HCT116 (cell line): ENCODE results near the gene DGKG. TPM values are rescaled to one million over a fixed set of nuclear protein-coding genes. Genes with fewer than 3 reads are reported as not detected.

Source experiments
- ATAC-seq: fragments of 200-7000 bp; cut with Tn5 transposase; 2 replicates; pipeline ENCODE4 v1.9.1; 2020; ENCODE audit warnings: mild to moderate bottlenecking, moderate library complexity
- BruUV-seq: library from RNA; stranded (reverse); fragments of 400-500 nt; replicated peaks from 2 replicates; lab custom pipeline; 2021; lab: Mats Ljungman, UMichigan
- CTCF ChIA-PET: fragments of 300-600 bp; sonication (Branson Sonifier 250); formaldehyde crosslinking; loops from one replicate; lab custom pipeline; 2021; ENCODE audit warnings: antibody characterized with exemption; lab: Charles Lee
- POLR2A ChIA-PET: fragments of 300-600, 350-600 bp; sonication (Branson Sonifier 250); formaldehyde crosslinking; loops from one replicate; lab custom pipeline; 2021; ENCODE audit warnings: antibody characterized with exemption; lab: Charles Lee
- RAD21 ChIA-PET, 2 experiments: fragments of 300-600 bp; sonication (Branson Sonifier 250); formaldehyde crosslinking; loops; one replicate each; lab custom pipeline; 2023; ENCODE audit warnings: low total read pairs in 2 of 2; ENCODE audit not compliant: uncharacterized antibody in 2 of 2, unreplicated experiment in 2 of 2, low non-redundant PET in 1 of 2; lab: Charles Lee
- DNase-seq: peaks from one replicate; pipeline ENCODE4 v3.0.0-alpha.2; 2010; ENCODE audit warnings: low read depth, low spot score
- H2AFZ ChIP-seq: fragments of 200-600 bp; shearing (Covaris generic), sonication (generic); 2 replicates; pipeline ENCODE4 v1.6.1; 2017; ENCODE audit warnings: low read depth, mixed run types, mixed read lengths, antibody characterized with exemption, low read length; ENCODE audit not compliant: poor library complexity, severe bottlenecking
- H3K27ac ChIP-seq: 2 replicates; pipeline ENCODE4 v1.5.1; 2012; ENCODE audit warnings: low read depth, low read length
- H3K27me3 ChIP-seq: fragments of 200-600 bp; sonication (generic); 2 replicates; pipeline ENCODE4 v1.6.1; 2016; ENCODE audit warnings: mixed run types, low read length, mixed read lengths; ENCODE audit not compliant: insufficient read depth
- H3K36me3 ChIP-seq, 2 experiments: fragments of 200-500 bp in 1 of 2; fragments of 200-600 bp in 1 of 2; sonication (Bioruptor generic) in 1 of 2; sonication (generic) in 1 of 2; 2 replicates each; pipeline versions ENCODE4 v1.5.1 to v1.6.1; 2014 to 2016; ENCODE audit warnings: low read length in 2 of 2, inconsistent platforms in 1 of 2, mixed read lengths in 1 of 2, mixed run types in 1 of 2; ENCODE audit not compliant: insufficient read depth in 2 of 2, control insufficient read depth in 1 of 2
- H3K4me1 ChIP-seq, 2 experiments: fragments of 200-600 bp in 1 of 2; sonication (generic) in 1 of 2; 2 replicates each; pipeline versions ENCODE4 v1.5.1 to v1.6.1; 2012 to 2017; ENCODE audit warnings: low read length in 2 of 2, inconsistent platforms in 1 of 2, mild to moderate bottlenecking in 1 of 2, mixed read lengths in 1 of 2, mixed run types in 1 of 2, moderate library complexity in 1 of 2; ENCODE audit not compliant: insufficient read depth in 2 of 2, control insufficient read depth in 1 of 2
- H3K4me2 ChIP-seq: fragments of 200-600 bp; sonication (generic); 2 replicates; pipeline ENCODE4 v1.6.1; 2017; ENCODE audit warnings: mixed run types, low read length, mixed read lengths
- H3K4me3 ChIP-seq, 2 experiments: fragments of 200-600 bp in 1 of 2; sonication (generic) in 1 of 2; replicated peaks in 1 of 2; 2 replicates each; pipeline ENCODE4 v1.5.1; 2011 to 2016; ENCODE audit warnings: low read length in 2 of 2, control low read depth in 1 of 2, low read depth in 1 of 2, mild to moderate bottlenecking in 1 of 2, mixed read lengths in 1 of 2, mixed run types in 1 of 2
- H3K79me2 ChIP-seq: fragments of 200-600 bp; sonication (generic); 2 replicates; pipeline ENCODE4 v1.6.1; 2017; ENCODE audit warnings: mild to moderate bottlenecking, mixed run types, low read length, moderate library complexity, mixed read lengths; ENCODE audit not compliant: insufficient read depth
- H3K9ac ChIP-seq: fragments of 200-600 bp; sonication (generic); 2 replicates; pipeline ENCODE4 v1.6.1; 2016; ENCODE audit warnings: low read length, mixed read lengths
- H3K9me2 ChIP-seq: fragments of 200-600 bp; sonication (generic), shearing (Covaris generic); 2 replicates; pipeline ENCODE4 v1.6.1; 2017; ENCODE audit warnings: mixed run types, mild to moderate bottlenecking, moderate library complexity; ENCODE audit not compliant: insufficient read depth
- H3K9me3 ChIP-seq, 2 experiments: fragments of 200-500 bp in 1 of 2; fragments of 200-600 bp in 1 of 2; sonication (Bioruptor generic) in 1 of 2; sonication (generic) in 1 of 2; 2 replicates each; pipeline ENCODE4 v1.6.1; 2014 to 2017; ENCODE audit warnings: low read length in 2 of 2, mixed read lengths in 2 of 2, inconsistent platforms in 1 of 2, low read depth in 1 of 2, mild to moderate bottlenecking in 1 of 2, mixed run types in 1 of 2, moderate library complexity in 1 of 2; ENCODE audit not compliant: control insufficient read depth in 1 of 2, insufficient read depth in 1 of 2
- H4K20me1 ChIP-seq: fragments of 200-600 bp; sonication (generic), shearing (Covaris generic); 2 replicates; pipeline ENCODE4 v1.6.1; 2017; ENCODE audit warnings: mixed run types, mild to moderate bottlenecking, moderate library complexity; ENCODE audit not compliant: insufficient read depth
- EGR1 ChIP-seq: IDR thresholded peaks from 2 replicates; pipeline ENCODE4 v1.6.1; 2012; ENCODE audit warnings: low read depth
- FOSL1 ChIP-seq: IDR thresholded peaks from 2 replicates; pipeline ENCODE4 v1.6.1; 2012; ENCODE audit warnings: low read depth
- intact Hi-C: fragments of 100-400 bp; cut with micrococcal nuclease; formaldehyde crosslinking; loops from 2 replicates; pipeline ENCODE4 v1.10.0; 2022
- total RNA-seq: library from RNA; stranded (reverse); gene quantifications from one replicate; pipeline ENCODE4 v1.2.1, GENCODE V29; 2021; ENCODE audit not compliant: unreplicated experiment
- TF ChIP-seq, protein P1 (sequence below): IDR thresholded peaks from 2 replicates; pipeline ENCODE4 v1.6.1; 2011; ENCODE audit warnings: mild to moderate bottlenecking, low read length, moderate library complexity; ENCODE audit not compliant: insufficient replicate concordance; ENCODE audit errors: extremely low read depth

The DGKG gene
- total RNA-seq, 1 experiment from 2014 or later, result 4.8 TPM

DNA sequence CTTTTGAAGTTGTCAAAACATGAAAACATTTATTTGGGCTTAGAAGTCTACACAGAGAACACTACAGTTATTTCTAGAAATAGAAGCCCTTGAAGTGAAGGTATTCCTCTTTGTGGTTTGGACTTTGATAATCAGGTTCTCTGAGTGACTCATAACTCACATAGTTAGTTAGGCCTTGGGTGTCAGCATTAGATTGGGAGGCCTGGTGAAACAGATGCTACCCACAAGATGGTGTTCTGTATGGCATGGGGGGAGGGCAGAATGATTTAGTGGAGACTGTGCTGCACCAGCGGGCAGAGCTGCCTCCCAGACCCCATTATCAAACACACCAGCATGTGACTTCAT lies 144.2 kb downstream of the DGKG start:
- Histone ChIP-seq H2AFZ (no peak overlapping the region), H3K9me3 (no peaks in the 10 kb centered on the region), H3K4me2 (peak overlapping the region; percentile 49), H4K20me1 (no peaks in the 10 kb centered on the region), H3K27ac (peak overlapping the region; percentile 8; the same call in 1 of the 2 replicates), H3K79me2 (no peaks in the 10 kb centered on the region), H3K27me3 (no peaks in the 10 kb centered on the region), H3K4me1 (peaks cover 25 to 49% of the 10 kb centered on the region in 2 experiments), H3K36me3 (no peaks in the 10 kb centered on the region), H3K9ac (no peak overlapping the region)
- no peak for DNase-seq
- ATAC-seq, result peak; percentile 67
- ChIA-PET CTCF (no interaction called here), POLR2A (no interaction called here), RAD21 (interaction anchor here in 1 of 2 experiments (0.7 kb wide), 1 partner anchor 1704 kb away, joined by 4 read pairs; no protein-coding TSS in a partner anchor)
- TF ChIP-seq FOSL1 (peak; percentile 36; the same call in 1 of the 2 replicates), EGR1 (no peak)
- TF ChIP-seq, all 23 proteins: peak for 1
- no TSS peak for BruUV-seq
- intact Hi-C loops, result no loop called here
- Histone ChIP-seq H3K9me2 (no peaks in the 10 kb centered on the region), H3K4me3 (no peak overlapping the region)

- Histone ChIP-seq H3K9ac (no peak overlapping the region), H2AFZ (no peak overlapping the region), H4K20me1 (no peaks in the 10 kb centered on the region), H3K9me3 (no peaks in the 10 kb centered on the region), H3K4me1 (peaks cover 25 to 49% of the 10 kb centered on the region in 2 experiments), H3K4me2 (peak overlapping the region; percentile 49), H3K4me3 (no peak overlapping the region), H3K36me3 (no peaks in the 10 kb centered on the region), H3K27me3 (no peaks in the 10 kb centered on the region), H3K27ac (peak overlapping the region; percentile 8; the same call in 1 of the 2 replicates), H3K79me2 (no peaks in the 10 kb centered on the region), H3K9me2 (no peaks in the 10 kb centered on the region)
- no TSS peak for BruUV-seq
- TF ChIP-seq FOSL1, result 0 out of 2 replicates have a peak, but pooled peaks have one; percentile 9
- TF ChIP-seq, protein P1, sequence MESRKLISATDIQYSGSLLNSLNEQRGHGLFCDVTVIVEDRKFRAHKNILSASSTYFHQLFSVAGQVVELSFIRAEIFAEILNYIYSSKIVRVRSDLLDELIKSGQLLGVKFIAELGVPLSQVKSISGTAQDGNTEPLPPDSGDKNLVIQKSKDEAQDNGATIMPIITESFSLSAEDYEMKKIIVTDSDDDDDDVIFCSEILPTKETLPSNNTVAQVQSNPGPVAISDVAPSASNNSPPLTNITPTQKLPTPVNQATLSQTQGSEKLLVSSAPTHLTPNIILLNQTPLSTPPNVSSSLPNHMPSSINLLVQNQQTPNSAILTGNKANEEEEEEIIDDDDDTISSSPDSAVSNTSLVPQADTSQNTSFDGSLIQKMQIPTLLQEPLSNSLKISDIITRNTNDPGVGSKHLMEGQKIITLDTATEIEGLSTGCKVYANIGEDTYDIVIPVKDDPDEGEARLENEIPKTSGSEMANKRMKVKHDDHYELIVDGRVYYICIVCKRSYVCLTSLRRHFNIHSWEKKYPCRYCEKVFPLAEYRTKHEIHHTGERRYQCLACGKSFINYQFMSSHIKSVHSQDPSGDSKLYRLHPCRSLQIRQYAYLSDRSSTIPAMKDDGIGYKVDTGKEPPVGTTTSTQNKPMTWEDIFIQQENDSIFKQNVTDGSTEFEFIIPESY, result no peak
- ChIA-PET CTCF (no interaction called here), RAD21 (no interaction called here), POLR2A (no interaction called here)
- intact Hi-C loops, result no loop called here
- DNase-seq (no peak), ATAC-seq (peak; percentile 43)
Measured at GRCh38 chr3:186216900-186217819, 144.9 kb downstream of the DGKG start.
